Tibial nerve (tissue), 4 donors: ENCODE measurements around the gene PSME3.

ENCODE experiments used
- CTCF ChIP-seq, 5 experiments: fragments of 200-600 bp in 3 of 5; fragments of 450-650 bp in 2 of 5; sonication (generic) in 3 of 5; IDR thresholded peaks; one replicate each; pipeline ENCODE4 v1.5.1; 2016 to 2019; ENCODE audit warnings: antibody characterized with exemption in 5 of 5, mild to moderate bottlenecking in 3 of 5, moderate library complexity in 2 of 5
- EP300 ChIP-seq, 2 donors: sonication (generic); formaldehyde crosslinking; IDR thresholded peaks; one replicate each; pipeline ENCODE4 v1.6.1; 2017; ENCODE audit warnings: antibody characterized with exemption in 2 of 2, mild to moderate bottlenecking in 1 of 2
- POLR2A ChIP-seq, 2 donors: fragments of 450-650 bp; IDR thresholded peaks; one replicate each; pipeline ENCODE4 v1.6.1; 2017; ENCODE audit warnings: antibody characterized with exemption in 2 of 2, mild to moderate bottlenecking in 2 of 2, moderate library complexity in 2 of 2

- TF ChIP-seq CTCF (IDR thresholded peaks at IDR 0.05) (no peak), POLR2A (IDR thresholded peaks at IDR 0.05) (no peak), EP300 (IDR thresholded peaks at IDR 0.05) (no peak)
These were observed 40.7 kb upstream of the PSME3 start for GRCh38 chr17:42792545-42792944.
